GM23338 (cell line): Measurements from ENCODE around the gene FAM117A. TPM values are rescaled to one million over a fixed set of nuclear protein-coding genes. Genes with fewer than 3 reads are reported as not detected.

Experiments
- ATAC-seq: fragments of 200-7000 bp; cut with Tn5 transposase; 3 replicates; pipeline ENCODE4 v1.9.1; 2020
- DNase-seq: peaks from one replicate; pipeline ENCODE4 v3.0.0-alpha.2; 2015; ENCODE audit warnings: low spot score
- H2AFZ ChIP-seq: fragments of 200-600 bp; sonication (generic); 2 replicates; pipeline ENCODE4 v1.8.0; 2016; ENCODE audit warnings: antibody characterized with exemption, mild to moderate bottlenecking, moderate library complexity
- H3F3A ChIP-seq: fragments of 200-600 bp; sonication (generic); replicated peaks from 2 replicates; pipeline ENCODE4 v1.8.0; 2017; ENCODE audit warnings: antibody characterized with exemption, mixed run types, low read depth
- H3K27ac ChIP-seq: fragments of 200-600 bp; sonication (generic); 2 replicates; pipeline ENCODE4 v1.6.1; 2016; ENCODE audit warnings: low read depth
- H3K27me3 ChIP-seq: fragments of 200-600 bp; sonication (generic); 2 replicates; pipeline ENCODE4 v1.8.0; 2016; ENCODE audit warnings: mild to moderate bottlenecking, mixed run types, moderate library complexity; ENCODE audit not compliant: insufficient read depth
- H3K36me3 ChIP-seq: fragments of 200-600 bp; sonication (generic); 2 replicates; pipeline ENCODE4 v1.8.0; 2016; ENCODE audit warnings: mild to moderate bottlenecking; ENCODE audit not compliant: insufficient read depth
- H3K4me1 ChIP-seq: fragments of 200-600 bp; sonication (generic); 2 replicates; pipeline ENCODE4 v1.8.0; 2016; ENCODE audit warnings: mild to moderate bottlenecking, moderate library complexity; ENCODE audit not compliant: insufficient read depth
- H3K4me2 ChIP-seq: fragments of 200-600 bp; sonication (generic); 2 replicates; pipeline ENCODE4 v1.7.1; 2017; ENCODE audit warnings: mixed run types
- H3K4me3 ChIP-seq: fragments of 200-600 bp; sonication (generic); 2 replicates; pipeline ENCODE4 v1.6.1; 2016; ENCODE audit warnings: mixed run types
- H3K79me2 ChIP-seq: fragments of 200-600 bp; sonication (generic); replicated peaks from 2 replicates; pipeline ENCODE4 v1.8.0; 2017; ENCODE audit warnings: mild to moderate bottlenecking; ENCODE audit not compliant: insufficient read depth
- H3K9me2 ChIP-seq: fragments of 200-600 bp; sonication (generic); 2 replicates; pipeline ENCODE4 v1.8.0; 2017; ENCODE audit not compliant: insufficient read depth
- H4K20me1 ChIP-seq: fragments of 200-600 bp; sonication (generic); replicated peaks from 2 replicates; pipeline ENCODE4 v1.8.0; 2017; ENCODE audit warnings: mild to moderate bottlenecking; ENCODE audit not compliant: insufficient read depth
- H3K27ac Mint-ChIP-seq: 2 replicates; pipeline ENCODE4 v1.8.0; 2020; ENCODE audit warnings: inconsistent platforms, mild to moderate bottlenecking, moderate library complexity, mixed read lengths
- H3K27me3 Mint-ChIP-seq: 3 replicates; pipeline ENCODE4 v1.8.0; 2022; ENCODE audit warnings: low read depth, mild to moderate bottlenecking, moderate library complexity, mixed read lengths, inconsistent platforms; ENCODE audit not compliant: insufficient read depth, poor library complexity
- H3K36me3 Mint-ChIP-seq: 3 replicates; pipeline ENCODE4 v1.8.0; 2021; ENCODE audit warnings: low read depth, mild to moderate bottlenecking, inconsistent platforms, moderate library complexity, mixed read lengths
- H3K4me1 Mint-ChIP-seq: 3 replicates; pipeline ENCODE4 v1.8.0; 2020; ENCODE audit warnings: mild to moderate bottlenecking, inconsistent platforms, mixed read lengths
- H3K4me3 Mint-ChIP-seq: 3 replicates; pipeline ENCODE4 v1.8.0; 2021; ENCODE audit warnings: moderate library complexity, mild to moderate bottlenecking, inconsistent platforms, mixed read lengths
- H3K9me3 Mint-ChIP-seq: 3 replicates; pipeline ENCODE4 v1.8.0; 2020; ENCODE audit warnings: moderate library complexity, mild to moderate bottlenecking, inconsistent platforms, mixed read lengths
- EZH2 ChIP-seq: fragments of 200-600 bp; sonication (generic); IDR thresholded peaks from one replicate; pipeline ENCODE4 v1.8.0; 2017; ENCODE audit warnings: antibody characterized with exemption, mild to moderate bottlenecking, low read depth; ENCODE audit not compliant: unreplicated experiment
- EZH2phosphoT487 ChIP-seq: fragments of 200-600 bp; sonication (generic); IDR thresholded peaks from one replicate; pipeline ENCODE4 v1.8.1; 2018; ENCODE audit warnings: antibody characterized with exemption; ENCODE audit not compliant: unreplicated experiment
- ZNF114 ChIP-seq: fragments of 250-450 bp; sonication (Bioruptor Pico); IDR thresholded peaks from 2 replicates; pipeline ENCODE4 v1.5.0; 2020; ENCODE audit warnings: mild to moderate bottlenecking, moderate library complexity
- polyA plus RNA-seq: library from polyadenylated mRNA; unstranded; fragments of >200 nt; fragmentation: Nextera tagmentation; extraction: Ambion mirVana; gene quantifications from 2 replicates; pipeline ENCODE4 v1.2.1, GENCODE V29; 2016
- total RNA-seq: library from RNA; depleted of rRNA; stranded (reverse); fragments of >200 nt; shearing (Covaris generic); gene quantifications from 2 replicates; pipeline ENCODE4 v1.2.3, GENCODE V29; 2014
- TF ChIP-seq, protein P1 (sequence below), 2 experiments: fragments of 200-600 bp in 1 of 2; sonication (generic) in 1 of 2; conservative IDR thresholded peaks; 2 replicates each; pipeline versions ENCODE4 v1.5.1 to v1.6.1; 2016 to 2017; ENCODE audit warnings: antibody characterized with exemption in 2 of 2, low read depth in 2 of 2, mild to moderate bottlenecking in 2 of 2, moderate library complexity in 1 of 2
- TF ChIP-seq, protein P2 (sequence below): fragments of 250-450 bp; sonication (Bioruptor Pico); IDR thresholded peaks from 2 replicates; pipeline ENCODE4 v1.5.0; 2020; ENCODE audit warnings: mild to moderate bottlenecking, moderate library complexity

The FAM117A gene
- total and polyA plus RNA-seq, 2 experiments from 2014 or later: 21.3 to 46.4 TPM

DNA sequence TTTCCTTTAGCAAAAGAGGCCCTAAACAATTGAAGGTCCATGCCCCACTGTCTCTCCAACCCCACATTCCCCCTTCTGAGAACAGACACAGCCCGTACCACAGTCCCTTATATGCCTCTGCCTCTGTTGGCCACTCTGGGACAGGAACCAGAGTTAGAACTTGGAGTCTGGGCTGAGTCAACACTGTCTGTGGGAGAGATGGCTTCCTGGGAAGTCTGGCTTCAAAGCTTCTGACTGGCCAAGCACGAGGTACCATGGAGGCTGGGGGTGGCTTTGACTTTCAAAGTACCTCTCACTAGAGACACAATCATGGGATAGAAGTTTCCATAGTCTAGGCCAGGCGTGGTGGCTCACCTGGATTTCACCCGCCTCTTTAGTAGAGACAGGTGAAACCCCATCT, 71.2 kb downstream of the FAM117A start:
- Mint-ChIP-seq H3K4me3 (no peak overlapping the region), H3K36me3 (no peaks in the 10 kb centered on the region), H3K9me3 (no peaks in the 10 kb centered on the region), H3K27me3 (peaks cover 4% of the 10 kb centered on the region), H3K27ac (no peak overlapping the region), H3K4me1 (peaks cover 25% of the 10 kb centered on the region)
- Histone ChIP-seq H3K27me3 (no peaks in the 10 kb centered on the region), H3K27ac (no peak overlapping the region), H3K79me2 (no peaks in the 10 kb centered on the region), H3K4me1 (peaks cover 4% of the 10 kb centered on the region), H3F3A (no peaks in the 10 kb centered on the region), H3K9me2 (no peaks in the 10 kb centered on the region), H3K36me3 (no peaks in the 10 kb centered on the region), H4K20me1 (no peaks in the 10 kb centered on the region), H3K4me3 (no peak overlapping the region), H3K4me2 (no peak overlapping the region), H2AFZ (no peak overlapping the region)
- DNase-seq (no peak), ATAC-seq (no peak)
- no peak for TF ChIP-seq EZH2
- TF ChIP-seq, protein P1, sequence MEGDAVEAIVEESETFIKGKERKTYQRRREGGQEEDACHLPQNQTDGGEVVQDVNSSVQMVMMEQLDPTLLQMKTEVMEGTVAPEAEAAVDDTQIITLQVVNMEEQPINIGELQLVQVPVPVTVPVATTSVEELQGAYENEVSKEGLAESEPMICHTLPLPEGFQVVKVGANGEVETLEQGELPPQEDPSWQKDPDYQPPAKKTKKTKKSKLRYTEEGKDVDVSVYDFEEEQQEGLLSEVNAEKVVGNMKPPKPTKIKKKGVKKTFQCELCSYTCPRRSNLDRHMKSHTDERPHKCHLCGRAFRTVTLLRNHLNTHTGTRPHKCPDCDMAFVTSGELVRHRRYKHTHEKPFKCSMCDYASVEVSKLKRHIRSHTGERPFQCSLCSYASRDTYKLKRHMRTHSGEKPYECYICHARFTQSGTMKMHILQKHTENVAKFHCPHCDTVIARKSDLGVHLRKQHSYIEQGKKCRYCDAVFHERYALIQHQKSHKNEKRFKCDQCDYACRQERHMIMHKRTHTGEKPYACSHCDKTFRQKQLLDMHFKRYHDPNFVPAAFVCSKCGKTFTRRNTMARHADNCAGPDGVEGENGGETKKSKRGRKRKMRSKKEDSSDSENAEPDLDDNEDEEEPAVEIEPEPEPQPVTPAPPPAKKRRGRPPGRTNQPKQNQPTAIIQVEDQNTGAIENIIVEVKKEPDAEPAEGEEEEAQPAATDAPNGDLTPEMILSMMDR (conservative IDR thresholded peaks at IDR 0.05; ENCODE audit: low read depth in 2 of 2): no peak
- no peak for TF ChIP-seq EZH2phosphoT487
- TF ChIP-seq, protein P2, sequence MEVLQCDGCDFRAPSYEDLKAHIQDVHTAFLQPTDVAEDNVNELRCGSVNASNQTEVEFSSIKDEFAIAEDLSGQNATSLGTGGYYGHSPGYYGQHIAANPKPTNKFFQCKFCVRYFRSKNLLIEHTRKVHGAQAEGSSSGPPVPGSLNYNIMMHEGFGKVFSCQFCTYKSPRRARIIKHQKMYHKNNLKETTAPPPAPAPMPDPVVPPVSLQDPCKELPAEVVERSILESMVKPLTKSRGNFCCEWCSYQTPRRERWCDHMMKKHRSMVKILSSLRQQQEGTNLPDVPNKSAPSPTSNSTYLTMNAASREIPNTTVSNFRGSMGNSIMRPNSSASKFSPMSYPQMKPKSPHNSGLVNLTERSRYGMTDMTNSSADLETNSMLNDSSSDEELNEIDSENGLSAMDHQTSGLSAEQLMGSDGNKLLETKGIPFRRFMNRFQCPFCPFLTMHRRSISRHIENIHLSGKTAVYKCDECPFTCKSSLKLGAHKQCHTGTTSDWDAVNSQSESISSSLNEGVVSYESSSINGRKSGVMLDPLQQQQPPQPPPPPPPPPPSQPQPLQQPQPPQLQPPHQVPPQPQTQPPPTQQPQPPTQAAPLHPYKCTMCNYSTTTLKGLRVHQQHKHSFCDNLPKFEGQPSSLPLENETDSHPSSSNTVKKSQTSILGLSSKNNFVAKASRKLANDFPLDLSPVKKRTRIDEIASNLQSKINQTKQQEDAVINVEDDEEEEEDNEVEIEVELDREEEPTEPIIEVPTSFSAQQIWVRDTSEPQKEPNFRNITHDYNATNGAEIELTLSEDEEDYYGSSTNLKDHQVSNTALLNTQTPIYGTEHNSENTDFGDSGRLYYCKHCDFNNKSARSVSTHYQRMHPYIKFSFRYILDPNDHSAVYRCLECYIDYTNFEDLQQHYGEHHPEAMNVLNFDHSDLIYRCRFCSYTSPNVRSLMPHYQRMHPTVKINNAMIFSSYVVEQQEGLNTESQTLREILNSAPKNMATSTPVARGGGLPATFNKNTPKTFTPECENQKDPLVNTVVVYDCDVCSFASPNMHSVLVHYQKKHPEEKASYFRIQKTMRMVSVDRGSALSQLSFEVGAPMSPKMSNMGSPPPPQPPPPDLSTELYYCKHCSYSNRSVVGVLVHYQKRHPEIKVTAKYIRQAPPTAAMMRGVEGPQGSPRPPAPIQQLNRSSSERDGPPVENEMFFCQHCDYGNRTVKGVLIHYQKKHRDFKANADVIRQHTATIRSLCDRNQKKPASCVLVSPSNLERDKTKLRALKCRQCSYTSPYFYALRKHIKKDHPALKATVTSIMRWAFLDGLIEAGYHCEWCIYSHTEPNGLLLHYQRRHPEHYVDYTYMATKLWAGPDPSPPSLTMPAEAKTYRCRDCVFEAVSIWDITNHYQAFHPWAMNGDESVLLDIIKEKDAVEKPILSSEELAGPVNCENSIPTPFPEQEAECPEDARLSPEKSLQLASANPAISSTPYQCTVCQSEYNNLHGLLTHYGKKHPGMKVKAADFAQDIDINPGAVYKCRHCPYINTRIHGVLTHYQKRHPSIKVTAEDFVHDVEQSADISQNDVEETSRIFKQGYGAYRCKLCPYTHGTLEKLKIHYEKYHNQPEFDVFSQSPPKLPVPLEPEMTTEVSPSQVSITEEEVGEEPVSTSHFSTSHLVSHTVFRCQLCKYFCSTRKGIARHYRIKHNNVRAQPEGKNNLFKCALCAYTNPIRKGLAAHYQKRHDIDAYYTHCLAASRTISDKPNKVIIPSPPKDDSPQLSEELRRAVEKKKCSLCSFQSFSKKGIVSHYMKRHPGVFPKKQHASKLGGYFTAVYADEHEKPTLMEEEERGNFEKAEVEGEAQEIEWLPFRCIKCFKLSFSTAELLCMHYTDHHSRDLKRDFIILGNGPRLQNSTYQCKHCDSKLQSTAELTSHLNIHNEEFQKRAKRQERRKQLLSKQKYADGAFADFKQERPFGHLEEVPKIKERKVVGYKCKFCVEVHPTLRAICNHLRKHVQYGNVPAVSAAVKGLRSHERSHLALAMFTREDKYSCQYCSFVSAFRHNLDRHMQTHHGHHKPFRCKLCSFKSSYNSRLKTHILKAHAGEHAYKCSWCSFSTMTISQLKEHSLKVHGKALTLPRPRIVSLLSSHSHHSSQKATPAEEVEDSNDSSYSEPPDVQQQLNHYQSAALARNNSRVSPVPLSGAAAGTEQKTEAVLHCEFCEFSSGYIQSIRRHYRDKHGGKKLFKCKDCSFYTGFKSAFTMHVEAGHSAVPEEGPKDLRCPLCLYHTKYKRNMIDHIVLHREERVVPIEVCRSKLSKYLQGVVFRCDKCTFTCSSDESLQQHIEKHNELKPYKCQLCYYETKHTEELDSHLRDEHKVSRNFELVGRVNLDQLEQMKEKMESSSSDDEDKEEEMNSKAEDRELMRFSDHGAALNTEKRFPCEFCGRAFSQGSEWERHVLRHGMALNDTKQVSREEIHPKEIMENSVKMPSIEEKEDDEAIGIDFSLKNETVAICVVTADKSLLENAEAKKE: no peak
- no peak for TF ChIP-seq ZNF114
